ENCODE data around the gene ANO10. TPM values are rescaled to one million over a fixed set of nuclear protein-coding genes. Genes with fewer than 3 reads are reported as not detected.
"Not testable (repeated sequence)": the region's sequence is repeated elsewhere in the genome, so short reads cannot be mapped to it uniquely, and the experiment has no call there.

The ANO10 gene
- total RNA-seq, 4 donors from 2014 or later: 32.8 to 111 (median 54.3) TPM

DNA sequence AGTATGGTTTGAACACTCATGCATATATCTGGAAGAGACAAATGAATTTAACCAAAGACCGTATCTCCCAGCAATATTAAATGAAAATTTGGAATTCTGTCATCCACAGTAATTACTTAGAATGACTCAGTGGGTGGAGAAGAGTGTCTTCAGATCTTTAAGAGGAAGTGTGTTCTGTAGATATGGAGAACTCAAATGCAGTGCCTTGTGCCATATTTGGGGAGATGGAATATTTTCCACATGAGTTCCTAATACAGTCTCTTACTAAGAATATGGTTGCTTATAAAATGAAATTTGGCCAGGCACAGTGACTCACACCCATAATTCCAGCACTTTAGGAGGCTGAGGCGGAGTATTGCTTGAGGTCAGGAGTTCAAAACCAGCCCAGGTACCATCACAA, 40.5 kb downstream of the ANO10 start:
- no peak for DNase-seq
- no peak for TF ChIP-seq POLR2A (IDR thresholded peaks at IDR 0.05)
- TF ChIP-seq, protein P1, sequence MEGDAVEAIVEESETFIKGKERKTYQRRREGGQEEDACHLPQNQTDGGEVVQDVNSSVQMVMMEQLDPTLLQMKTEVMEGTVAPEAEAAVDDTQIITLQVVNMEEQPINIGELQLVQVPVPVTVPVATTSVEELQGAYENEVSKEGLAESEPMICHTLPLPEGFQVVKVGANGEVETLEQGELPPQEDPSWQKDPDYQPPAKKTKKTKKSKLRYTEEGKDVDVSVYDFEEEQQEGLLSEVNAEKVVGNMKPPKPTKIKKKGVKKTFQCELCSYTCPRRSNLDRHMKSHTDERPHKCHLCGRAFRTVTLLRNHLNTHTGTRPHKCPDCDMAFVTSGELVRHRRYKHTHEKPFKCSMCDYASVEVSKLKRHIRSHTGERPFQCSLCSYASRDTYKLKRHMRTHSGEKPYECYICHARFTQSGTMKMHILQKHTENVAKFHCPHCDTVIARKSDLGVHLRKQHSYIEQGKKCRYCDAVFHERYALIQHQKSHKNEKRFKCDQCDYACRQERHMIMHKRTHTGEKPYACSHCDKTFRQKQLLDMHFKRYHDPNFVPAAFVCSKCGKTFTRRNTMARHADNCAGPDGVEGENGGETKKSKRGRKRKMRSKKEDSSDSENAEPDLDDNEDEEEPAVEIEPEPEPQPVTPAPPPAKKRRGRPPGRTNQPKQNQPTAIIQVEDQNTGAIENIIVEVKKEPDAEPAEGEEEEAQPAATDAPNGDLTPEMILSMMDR (IDR thresholded peaks at IDR 0.05): no peak
- Histone ChIP-seq H3K4me3 (no peak overlapping the region), H3K36me3 (no peaks in the 10 kb centered on the region), H3K9me3 (no peaks in the 10 kb centered on the region), H3K4me1 (no peaks in the 10 kb centered on the region), H3K27me3 (no peaks in the 10 kb centered on the region), H3K27ac (no peak overlapping the region)
- intact Hi-C loops (cut with DNase I; ENCODE audit: low total_unique reads): no loop called here

DNA sequence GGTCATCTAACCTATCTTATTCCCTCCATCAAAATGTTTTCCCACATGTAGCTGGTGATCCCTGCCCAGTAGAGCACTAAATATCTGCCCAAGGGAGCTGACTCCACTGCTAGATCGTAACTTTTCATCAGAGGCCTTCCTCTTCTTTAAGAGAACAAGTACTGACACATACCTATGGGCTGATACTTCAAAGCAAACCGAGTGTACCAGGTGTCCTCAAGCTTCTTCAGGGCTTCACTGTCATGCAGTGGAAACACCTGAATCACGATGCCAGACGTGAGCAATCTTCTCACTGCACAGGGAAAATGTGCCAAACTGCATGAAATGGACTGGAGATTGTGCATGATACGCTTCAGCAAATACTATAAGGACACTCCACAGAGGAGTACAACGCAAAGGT, 41.6 kb downstream of the ANO10 start:
- no peaks in the 10 kb centered on the region for H3K27me3 ChIP-seq
- no peaks in the 10 kb centered on the region for H3K9me3 ChIP-seq
- no peak for DNase-seq
- intact Hi-C loops (cut with DNase I; ENCODE audit: low total_unique reads): no loop called here
- no peak for TF ChIP-seq POLR2A (IDR thresholded peaks at IDR 0.05)
- TF ChIP-seq, protein P1 (IDR thresholded peaks at IDR 0.05): no peak
- no peak overlapping the region for H3K4me3 ChIP-seq
- H3K4me1 ChIP-seq: no peaks in the 10 kb centered on the region
- H3K36me3 ChIP-seq: no peaks in the 10 kb centered on the region
- no peak overlapping the region for H3K27ac ChIP-seq

DNA sequence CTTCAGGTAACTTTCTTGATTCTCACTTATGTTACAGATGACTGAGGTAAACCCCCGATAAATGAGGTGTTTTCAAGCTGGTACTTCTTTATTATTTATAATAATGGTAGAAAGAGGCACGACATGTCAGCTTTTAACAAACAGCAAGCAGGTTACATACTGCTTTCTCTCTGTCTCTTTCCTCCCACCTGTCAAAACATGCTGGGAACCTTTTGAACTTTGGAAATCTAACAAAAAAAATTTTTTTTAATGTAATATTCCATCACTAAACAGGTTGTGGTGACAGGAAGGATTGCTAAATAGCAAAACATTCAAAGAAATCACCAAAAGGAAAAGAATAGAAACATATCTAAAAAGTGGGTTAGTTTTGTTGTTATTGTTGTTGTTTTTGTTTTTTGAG, 48.2 kb downstream of the ANO10 start:
- H3K4me1 ChIP-seq: no peaks in the 10 kb centered on the region
- no peak for TF ChIP-seq POLR2A (IDR thresholded peaks at IDR 0.05)
- no peak overlapping the region for H3K27ac ChIP-seq
- no peaks in the 10 kb centered on the region for H3K36me3 ChIP-seq
- no peaks in the 10 kb centered on the region for H3K9me3 ChIP-seq
- H3K27me3 ChIP-seq: no peaks in the 10 kb centered on the region
- intact Hi-C loops (cut with DNase I; ENCODE audit: low total_unique reads): no loop called here
- no peak overlapping the region for H3K4me3 ChIP-seq
- no peak for DNase-seq

DNA sequence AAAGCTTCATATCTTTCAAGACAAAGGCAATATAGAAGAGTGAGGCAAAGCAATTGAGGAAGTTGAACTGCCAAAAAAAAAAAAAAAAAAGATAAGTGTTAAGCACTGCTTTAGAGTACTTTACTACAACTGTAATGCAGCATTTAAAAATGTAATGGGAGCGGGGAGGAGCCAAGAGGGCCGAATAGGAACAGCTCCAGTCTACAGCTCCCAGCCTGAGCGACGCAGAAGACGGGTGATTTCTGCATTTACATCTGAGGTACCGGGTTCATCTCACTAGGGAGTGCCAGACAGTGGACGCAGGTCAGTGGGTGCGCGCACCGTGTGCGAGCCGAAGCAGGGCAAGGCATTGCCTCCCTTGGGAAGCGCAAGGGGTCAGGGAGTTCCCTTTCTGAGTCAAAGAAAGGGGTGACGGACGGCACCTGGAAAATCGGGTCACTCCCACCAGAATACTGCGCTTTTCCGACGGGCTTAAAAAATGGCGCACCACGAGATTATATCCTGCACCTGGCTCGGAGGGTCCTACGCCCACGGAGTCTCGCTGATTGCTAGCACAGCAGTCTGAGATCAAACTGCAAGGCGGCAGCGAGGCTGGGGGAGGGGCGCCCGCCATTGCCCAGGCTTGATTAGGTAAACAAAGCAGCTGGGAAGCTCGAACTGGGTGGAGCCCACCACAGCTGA, 56.0 kb downstream of the ANO10 start:
- DNase-seq; intact Hi-C loops (cut with DNase I; ENCODE audit: low total_unique reads); H3K4me3 ChIP-seq; H3K27ac ChIP-seq; H3K27me3 ChIP-seq; H3K9me3 ChIP-seq; H3K4me1 ChIP-seq; H3K36me3 ChIP-seq: not testable (repeated sequence)

DNA sequence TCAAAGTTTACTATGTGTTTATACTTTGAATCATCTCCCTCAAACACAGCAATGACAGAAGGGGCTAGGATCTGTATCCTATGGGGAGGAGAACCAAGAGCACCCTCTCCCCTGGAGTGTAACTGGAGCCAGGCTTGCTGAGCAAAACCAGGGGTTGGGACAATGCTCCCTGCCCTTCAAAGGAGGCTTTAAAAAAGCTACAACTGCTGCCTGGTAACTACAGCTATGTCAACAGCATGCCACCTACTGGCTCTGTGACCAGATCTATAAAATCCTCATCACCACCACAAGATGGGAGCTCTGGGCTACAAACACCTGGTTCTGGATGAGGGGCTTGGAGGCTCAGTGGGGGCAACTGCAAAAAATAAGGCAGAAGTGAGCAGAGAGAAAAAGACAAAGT, 61.9 kb downstream of the ANO10 start:
- H3K9me3 ChIP-seq: no peaks in the 10 kb centered on the region
- H3K4me3 ChIP-seq: no peak overlapping the region
- TF ChIP-seq POLR2A (IDR thresholded peaks at IDR 0.05): no peak
- TF ChIP-seq, protein P1 (IDR thresholded peaks at IDR 0.05): no peak
- DNase-seq: no peak
- intact Hi-C loops (cut with DNase I; ENCODE audit: low total_unique reads): no loop called here
- H3K27ac ChIP-seq: no peak overlapping the region
- no peaks in the 10 kb centered on the region for H3K36me3 ChIP-seq
- no peaks in the 10 kb centered on the region for H3K27me3 ChIP-seq
- H3K4me1 ChIP-seq: no peaks in the 10 kb centered on the region

DNA sequence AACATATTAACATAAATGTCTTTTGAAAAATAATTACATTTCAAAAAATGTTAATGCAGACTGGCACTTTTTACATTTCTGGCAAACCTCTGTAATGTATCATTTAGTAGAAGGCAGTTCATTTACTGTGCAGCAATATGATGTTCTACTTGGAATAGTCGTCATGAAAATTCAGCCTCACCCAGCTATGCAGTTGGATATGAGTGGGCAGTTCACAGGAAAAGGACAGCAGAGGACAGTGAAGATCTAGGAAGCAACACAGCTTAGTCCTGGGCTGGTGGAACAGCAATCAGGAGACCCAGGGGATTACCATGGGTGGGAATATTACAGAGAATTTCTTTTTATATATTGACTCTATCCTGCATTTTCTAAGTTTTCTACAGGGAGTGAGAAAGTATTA, 63.6 kb downstream of the ANO10 start:
- H3K36me3 ChIP-seq: no peaks in the 10 kb centered on the region
- intact Hi-C loops (cut with DNase I; ENCODE audit: low total_unique reads): no loop called here

More for the DNA sequence above, 63.6 kb downstream of the ANO10 start:
- TF ChIP-seq POLR2A (IDR thresholded peaks at IDR 0.05): no peak
- TF ChIP-seq, protein P1 (IDR thresholded peaks at IDR 0.05): no peak
- DNase-seq: no peak
- Histone ChIP-seq H3K9me3 (no peaks in the 10 kb centered on the region), H3K27me3 (no peaks in the 10 kb centered on the region), H3K4me1 (no peaks in the 10 kb centered on the region), H3K4me3 (no peak overlapping the region), H3K27ac (no peak overlapping the region)

All from uterus (tissue), 4 donors.